H1 (cell line): ENCODE measurements around the gene OPALIN. TPM values are rescaled to one million over a fixed set of nuclear protein-coding genes. Genes with fewer than 3 reads are reported as not detected.

ENCODE experiments used
- CTCF ChIA-PET: fragments of 300-600 bp; sonication (Branson Sonifier 250); formaldehyde crosslinking; loops from one replicate; lab custom pipeline; 2021; ENCODE audit not compliant: partially characterized antibody; lab: Charles Lee
- POLR2A ChIA-PET: fragments of 300-600 bp; sonication (Branson Sonifier 250); formaldehyde crosslinking; loops from one replicate; lab custom pipeline; 2021; ENCODE audit warnings: inconsistent platforms; ENCODE audit not compliant: partially characterized antibody; lab: Charles Lee
- DNase-seq, 2 experiments: peaks; one replicate each; pipeline versions ENCODE4 v3.0.0 to v3.0.0-alpha.2; 2010 to 2022; ENCODE audit warnings: low spot score in 2 of 2, low read depth in 1 of 2, mixed read lengths in 1 of 2
- FAIRE-seq: peaks from 2 replicates; lab custom pipeline; 2011; peaks lifted over from hg19 to GRCh38; lab: Jason Lieb, UNC
- H2AFZ ChIP-seq: 2 replicates; pipeline ENCODE4 v1.8.1; 2012; ENCODE audit warnings: low read length, inconsistent platforms
- H2AK5ac ChIP-seq: 2 replicates; pipeline ENCODE4 v1.6.1; 2013; ENCODE audit warnings: low read depth, low read length
- H2BK120ac ChIP-seq: replicated peaks from 2 replicates; pipeline ENCODE3; 2013; ENCODE audit warnings: low read depth, low read length, inconsistent platforms
- H2BK12ac ChIP-seq: 2 replicates; pipeline ENCODE4 v1.6.1; 2013; ENCODE audit warnings: low read depth, low read length
- H2BK15ac ChIP-seq: 2 replicates; pipeline ENCODE4 v1.6.1; 2013; ENCODE audit warnings: low read length
- H2BK20ac ChIP-seq: 2 replicates; pipeline ENCODE4 v1.6.1; 2013; ENCODE audit warnings: low read length
- H2BK5ac ChIP-seq: 2 replicates; pipeline ENCODE4 v1.6.1; 2013; ENCODE audit warnings: low read depth, low read length
- H3K14ac ChIP-seq: 2 replicates; pipeline ENCODE4 v1.6.1; 2013; ENCODE audit warnings: inconsistent platforms; ENCODE audit not compliant: insufficient read length
- H3K18ac ChIP-seq: 2 replicates; pipeline ENCODE4 v1.6.1; 2013; ENCODE audit warnings: low read length; ENCODE audit errors: extremely low read depth
- H3K23ac ChIP-seq: 2 replicates; pipeline ENCODE4 v1.6.1; 2013; ENCODE audit warnings: inconsistent platforms; ENCODE audit not compliant: insufficient read length
- H3K23me2 ChIP-seq: 2 replicates; pipeline ENCODE4 v1.6.1; 2013; ENCODE audit warnings: low read depth, low read length
- H3K27ac ChIP-seq: 2 replicates; pipeline ENCODE4 v1.6.1; 2011; ENCODE audit warnings: low read depth, low read length, inconsistent platforms
- H3K27me3 ChIP-seq, 4 experiments: replicated peaks in 1 of 4; 1 replicate in 1 of 4; 2 replicates in 3 of 4; pipeline versions ENCODE4 v1.6.1 to v1.8.1; 2011 to 2013; ENCODE audit warnings: low read length in 3 of 4, mild to moderate bottlenecking in 3 of 4, inconsistent platforms in 2 of 4, mixed read lengths in 2 of 4, moderate library complexity in 1 of 4; ENCODE audit not compliant: control insufficient read depth in 3 of 4, insufficient read depth in 3 of 4; ENCODE audit errors: extremely low read depth in 1 of 4
- H3K36me3 ChIP-seq, 4 experiments: 2 replicates each; pipeline versions ENCODE4 v1.6.1 to v1.8.1; 2011 to 2013; ENCODE audit warnings: mild to moderate bottlenecking in 4 of 4, low read length in 3 of 4, moderate library complexity in 2 of 4, control low read depth in 1 of 4, inconsistent platforms in 1 of 4; ENCODE audit not compliant: insufficient read depth in 4 of 4, control insufficient read depth in 2 of 4
- H3K4ac ChIP-seq: replicated peaks from 2 replicates; pipeline ENCODE3; 2013; ENCODE audit warnings: low read length, low read depth, mixed read lengths, inconsistent platforms; ENCODE audit not compliant: insufficient read length
- H3K4me1 ChIP-seq, 4 experiments: replicated peaks in 1 of 4; 1 replicate in 1 of 4; 2 replicates in 3 of 4; pipeline versions ENCODE4 v1.6.1 to v1.8.1; 2011 to 2013; ENCODE audit warnings: low read length in 3 of 4, inconsistent platforms in 2 of 4, mixed read lengths in 1 of 4; ENCODE audit not compliant: insufficient read depth in 4 of 4, control insufficient read depth in 3 of 4
- H3K4me2 ChIP-seq, 2 experiments: 2 replicates each; pipeline versions ENCODE4 v1.6.1 to v1.8.1; 2011 to 2013; ENCODE audit warnings: low read depth in 2 of 2, low read length in 2 of 2, control low read depth in 1 of 2, inconsistent platforms in 1 of 2, mild to moderate bottlenecking in 1 of 2; ENCODE audit not compliant: insufficient read depth in 1 of 2
- H3K4me3 ChIP-seq, 4 experiments: fragments of 200-600, 300-600 bp in 1 of 4; sonication (generic), shearing (Covaris generic), sonication (Bioruptor Twin) in 1 of 4; 2 replicates each; pipeline versions ENCODE4 v1.5.1 to v1.8.1; 2011 to 2016; ENCODE audit warnings: low read length in 4 of 4, low read depth in 3 of 4, control low read depth in 2 of 4, inconsistent platforms in 2 of 4, mild to moderate bottlenecking in 2 of 4, mixed read lengths in 1 of 4, moderate library complexity in 1 of 4; ENCODE audit not compliant: insufficient read depth in 2 of 4; ENCODE audit errors: extremely low read depth in 1 of 4
- H3K56ac ChIP-seq: replicated peaks from 2 replicates; pipeline ENCODE3; 2013; ENCODE audit warnings: low read depth, mild to moderate bottlenecking, mixed read lengths, low read length, inconsistent platforms; ENCODE audit not compliant: insufficient read length
- H3K79me1 ChIP-seq: 2 replicates; pipeline ENCODE4 v1.6.1; 2013; ENCODE audit warnings: low read depth, low read length, control low read depth
- H3K79me2 ChIP-seq, 2 experiments: 2 replicates each; pipeline versions ENCODE4 v1.6.1 to v1.8.1; 2012 to 2013; ENCODE audit warnings: low read length in 2 of 2, mild to moderate bottlenecking in 2 of 2, inconsistent platforms in 1 of 2; ENCODE audit not compliant: insufficient read depth in 2 of 2, control insufficient read depth in 1 of 2
- H3K9ac ChIP-seq, 4 experiments: replicated peaks in 1 of 4; 1 replicate in 1 of 4; 2 replicates in 3 of 4; pipeline versions ENCODE4 v1.6.1 to v1.8.1; 2011 to 2013; ENCODE audit warnings: low read depth in 3 of 4, low read length in 3 of 4, control low read depth in 2 of 4, mild to moderate bottlenecking in 2 of 4, moderate library complexity in 2 of 4, inconsistent platforms in 1 of 4; ENCODE audit errors: extremely low read depth in 1 of 4
- H3K9me3 ChIP-seq, 2 experiments: 2 replicates each; pipeline versions ENCODE4 v1.6.1 to v1.8.1; 2012 to 2013; ENCODE audit warnings: mild to moderate bottlenecking in 2 of 2, moderate library complexity in 2 of 2, control low read depth in 1 of 2, inconsistent platforms in 1 of 2, low read depth in 1 of 2, low read length in 1 of 2, mixed read lengths in 1 of 2; ENCODE audit not compliant: insufficient read depth in 2 of 2
- H4K20me1 ChIP-seq, 2 experiments: replicated peaks in 1 of 2; 2 replicates each; pipeline versions ENCODE3 to v1.8.1; 2011 to 2013; ENCODE audit warnings: inconsistent platforms in 2 of 2, low read length in 2 of 2, mild to moderate bottlenecking in 1 of 2; ENCODE audit not compliant: insufficient read depth in 2 of 2, control insufficient read depth in 1 of 2
- H4K5ac ChIP-seq: 2 replicates; pipeline ENCODE4 v1.6.1; 2013; ENCODE audit warnings: low read length, low read depth, mixed read lengths, inconsistent platforms; ENCODE audit not compliant: insufficient read length
- H4K8ac ChIP-seq: 2 replicates; pipeline ENCODE4 v1.8.0; 2013; ENCODE audit warnings: mild to moderate bottlenecking, moderate library complexity, low read length, inconsistent platforms; ENCODE audit not compliant: insufficient read depth; ENCODE audit errors: extremely low read depth
- H4K91ac ChIP-seq: replicated peaks from 2 replicates; pipeline ENCODE3; 2013; ENCODE audit warnings: low read length, mixed read lengths, inconsistent platforms; ENCODE audit not compliant: insufficient read length
- ASH2L ChIP-seq: fragments of 200-600, 300-600 bp; sonication (generic); IDR thresholded peaks from one replicate; pipeline ENCODE4 v1.7.1; 2017; ENCODE audit warnings: low read length
- BACH1 ChIP-seq: IDR thresholded peaks from 2 replicates; pipeline ENCODE4 v1.6.1; 2012; ENCODE audit warnings: low read length, improper control_type of control experiment
- CHD1 ChIP-seq: IDR thresholded peaks from 2 replicates; pipeline ENCODE4 v1.6.1; 2012; ENCODE audit warnings: low read depth, low read length, improper control_type of control experiment
- E2F6 ChIP-seq: IDR thresholded peaks from 2 replicates; pipeline ENCODE4 v1.6.1; 2012; ENCODE audit warnings: inconsistent platforms
- GTF2F1 ChIP-seq: IDR thresholded peaks from 2 replicates; pipeline ENCODE4 v1.6.1; 2012; ENCODE audit warnings: low read depth, low read length, improper control_type of control experiment, borderline replicate concordance
- KDM1A ChIP-seq: fragments of 200-600, 300-600 bp; sonication (generic); IDR thresholded peaks from 2 replicates; pipeline ENCODE4 v1.7.1; 2016; ENCODE audit warnings: mild to moderate bottlenecking, low read length, borderline replicate concordance
- PHF8 ChIP-seq: fragments of 200-600 bp; sonication (generic); conservative IDR thresholded peaks from 2 replicates; pipeline ENCODE4 v1.7.1; 2012; ENCODE audit warnings: low read depth, mild to moderate bottlenecking, inconsistent platforms, low read length, moderate library complexity
- POU5F1 ChIP-seq: IDR thresholded peaks from 2 replicates; pipeline ENCODE4 v1.6.1; 2011; ENCODE audit warnings: low read depth, mild to moderate bottlenecking, low read length, moderate library complexity
- RBBP5 ChIP-seq: IDR thresholded peaks from 2 replicates; pipeline ENCODE4 v1.7.1; 2012; ENCODE audit warnings: low read depth, mild to moderate bottlenecking, inconsistent platforms, low read length, moderate library complexity, borderline replicate concordance
- RFX5 ChIP-seq: IDR thresholded peaks from 2 replicates; pipeline ENCODE4 v1.6.1; 2011; ENCODE audit warnings: low read depth, low read length, improper control_type of control experiment, borderline replicate concordance
- SIN3A ChIP-seq, 2 experiments: IDR thresholded peaks in 1 of 2; conservative IDR thresholded peaks in 1 of 2; 2 replicates each; pipeline ENCODE4 v1.6.1; 2011 to 2012; ENCODE audit warnings: low read length in 2 of 2, improper control_type of control experiment in 1 of 2, low read depth in 1 of 2, mild to moderate bottlenecking in 1 of 2
- SUZ12 ChIP-seq: fragments of 200-600 bp; sonication (generic); IDR thresholded peaks from 2 replicates; pipeline ENCODE4 v1.6.1; 2012; ENCODE audit warnings: mild to moderate bottlenecking, inconsistent platforms, low read length, moderate library complexity, mixed read lengths
- WGBS, 2 experiments: shearing (Covaris generic) in 1 of 2; methylation state at CpG; one replicate each; pipeline versions ENCODE4 v1.1.6 to v1.1.7; 2013 to 2015; ENCODE audit warnings: low lambda C conversion rate in 2 of 2, mixed read lengths in 2 of 2, inconsistent platforms in 1 of 2, low coverage in 1 of 2, missing lambda C conversion rate in 1 of 2; ENCODE audit not compliant: insufficient replicate concordance in 2 of 2, insufficient coverage in 1 of 2, insufficient read length in 1 of 2; ENCODE audit errors: extremely low coverage in 1 of 2, missing lambda C conversion rate in 1 of 2; 5-methylcytosine and 5-hydroxymethylcytosine counted together
- polyA plus RNA-seq, 7 experiments: library from polyadenylated mRNA; depleted of rRNA in 3 of 7; stranded (reverse) in 5 of 7; unstranded in 2 of 7; fragments of >200 nt in 5 of 7; fragments of 200-250 nt in 2 of 7; gene quantifications; 1 replicate in 5 of 7; 2 replicates in 1 of 7; 4 replicates in 1 of 7; pipeline versions ENCODE4 v1.2.1 to v1.2.3, GENCODE V29; 2011 to 2013; ENCODE audit warnings: missing spikeins in 2 of 7, mixed read lengths in 2 of 7
- total RNA-seq: library from RNA; stranded (reverse); fragmentation: NEBNext Ultra II Directional; extraction: Animal tissue kit (Norgen Biotek cat#: 25700); gene quantifications from 2 replicates; pipeline ENCODE4 v1.2.1, GENCODE V29; 2021
- TF ChIP-seq, protein P1 (sequence below): IDR thresholded peaks from 2 replicates; pipeline ENCODE4 v1.6.1; 2011; ENCODE audit warnings: low read depth, mild to moderate bottlenecking, low read length; ENCODE audit not compliant: insufficient read depth

The OPALIN gene
- total and polyA plus RNA-seq, 2 of the 8 experiments (the other 6 are each of a cell fraction or from before 2014, with no cell fraction given): 0.03 TPM; not detected in 1

DNA sequence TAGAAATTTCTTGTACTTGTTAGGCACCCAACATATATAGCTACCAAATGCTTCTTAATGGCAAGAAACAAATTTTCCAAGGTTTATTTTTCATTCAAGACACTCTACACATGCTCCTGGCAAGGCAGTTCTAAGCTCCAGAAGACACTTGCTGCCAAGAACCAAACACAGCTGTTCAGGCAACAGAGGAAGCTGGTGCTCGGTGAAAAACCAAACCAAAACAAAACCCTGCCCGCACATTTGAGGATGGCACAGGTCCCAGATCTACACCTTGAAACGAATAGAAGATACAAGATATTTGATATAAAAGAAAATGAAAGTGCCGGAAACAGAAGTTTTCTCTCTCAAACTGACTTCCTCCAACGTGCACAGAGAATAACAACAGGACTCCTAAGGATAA lies 59.4 kb downstream of the OPALIN start:
- H2AK5ac ChIP-seq: no peak overlapping the region
- no peaks in the 10 kb centered on the region for H4K20me1 ChIP-seq
- no peak for DNase-seq
- no peak overlapping the region for H2BK5ac ChIP-seq
- no peaks in the 10 kb centered on the region for H3K36me3 ChIP-seq
- H2AFZ ChIP-seq: no peak overlapping the region
- H4K5ac ChIP-seq: no peak overlapping the region
- no peaks in the 10 kb centered on the region for H3K79me1 ChIP-seq
- H3K23me2 ChIP-seq: no peaks in the 10 kb centered on the region
- H2BK12ac ChIP-seq: no peak overlapping the region
- H3K4me3 ChIP-seq: no peak overlapping the region
- POLR2A ChIA-PET: interaction anchor here (1.1 to 1.2 kb wide), 2 partner anchors 9 to 11 kb away, joined by 4 to 5 read pairs; no protein-coding TSS in a partner anchor
- no peak overlapping the region for H2BK20ac ChIP-seq
- WGBS, 2 experiments: 90% methylated on average over 5 of the region's 5 CpGs; no CpG with 5 or more reads in 1 of the 2 experiments
- no peak overlapping the region for H4K8ac ChIP-seq
- H2BK15ac ChIP-seq: no peak overlapping the region
- H3K4me2 ChIP-seq: no peak overlapping the region
- CTCF ChIA-PET: interaction anchor here (0.6 to 5.2 kb wide), 8 partner anchors 9 to 285 kb away, joined by 3 to 25 read pairs (median 6); no protein-coding TSS in a partner anchor
- H4K91ac ChIP-seq: no peak overlapping the region
- no peak overlapping the region for H3K4ac ChIP-seq
- FAIRE-seq: no peak
- H3K23ac ChIP-seq: no peak overlapping the region
- no peak overlapping the region for H3K14ac ChIP-seq
- H3K79me2 ChIP-seq: no peaks in the 10 kb centered on the region
- H3K27me3 ChIP-seq: no peaks in the 10 kb centered on the region; a peak in 2 of 7 replicates
- no peak overlapping the region for H3K9ac ChIP-seq
- H3K9me3 ChIP-seq: no peaks in the 10 kb centered on the region
- H2BK120ac ChIP-seq: no peak overlapping the region
- no peak overlapping the region for H3K27ac ChIP-seq
- no peak overlapping the region for H3K56ac ChIP-seq
- no peak overlapping the region for H3K18ac ChIP-seq
- H3K4me1 ChIP-seq: no peaks in the 10 kb centered on the region
- no peak for TF ChIP-seq RBBP5
- no peak for TF ChIP-seq PHF8
- TF ChIP-seq E2F6: no peak
- no peak for TF ChIP-seq CHD1
- TF ChIP-seq GTF2F1: no peak
- no peak for TF ChIP-seq SUZ12
- TF ChIP-seq RFX5: no peak
- TF ChIP-seq SIN3A (conservative IDR thresholded peaks at IDR 0.05 in 1 of 2, IDR thresholded peaks at IDR 0.05 in 1 of 2; ENCODE audit: low read depth in 1 of 2, low read length in 2 of 2): no peak
- TF ChIP-seq POU5F1: no peak
- TF ChIP-seq KDM1A: no peak
- TF ChIP-seq ASH2L: no peak
- TF ChIP-seq BACH1: no peak
- TF ChIP-seq, protein P1, sequence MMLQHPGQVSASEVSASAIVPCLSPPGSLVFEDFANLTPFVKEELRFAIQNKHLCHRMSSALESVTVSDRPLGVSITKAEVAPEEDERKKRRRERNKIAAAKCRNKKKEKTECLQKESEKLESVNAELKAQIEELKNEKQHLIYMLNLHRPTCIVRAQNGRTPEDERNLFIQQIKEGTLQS: no peak
